ENCODE measurements around the gene PDE12.
A peak's percentile ranks its signal among the peaks of the same experiment; 100 is the strongest.

The PDE12 gene

GRCh38 chr3:57555738-57556458 lies at the start of gene PDE12:
PDE12 (plus strand) TSS chr3:57556274; CDS start chr3:57556380, 106 bp downstream.
- peak within 1 kb of the TSS; percentile 86 for H3K4me3 ChIP-seq (replicated peaks; ENCODE audit: low read depth, low read length)
- DNase-seq (ENCODE audit: low read depth) = peak; percentile 91
- TF ChIP-seq, protein P1, sequence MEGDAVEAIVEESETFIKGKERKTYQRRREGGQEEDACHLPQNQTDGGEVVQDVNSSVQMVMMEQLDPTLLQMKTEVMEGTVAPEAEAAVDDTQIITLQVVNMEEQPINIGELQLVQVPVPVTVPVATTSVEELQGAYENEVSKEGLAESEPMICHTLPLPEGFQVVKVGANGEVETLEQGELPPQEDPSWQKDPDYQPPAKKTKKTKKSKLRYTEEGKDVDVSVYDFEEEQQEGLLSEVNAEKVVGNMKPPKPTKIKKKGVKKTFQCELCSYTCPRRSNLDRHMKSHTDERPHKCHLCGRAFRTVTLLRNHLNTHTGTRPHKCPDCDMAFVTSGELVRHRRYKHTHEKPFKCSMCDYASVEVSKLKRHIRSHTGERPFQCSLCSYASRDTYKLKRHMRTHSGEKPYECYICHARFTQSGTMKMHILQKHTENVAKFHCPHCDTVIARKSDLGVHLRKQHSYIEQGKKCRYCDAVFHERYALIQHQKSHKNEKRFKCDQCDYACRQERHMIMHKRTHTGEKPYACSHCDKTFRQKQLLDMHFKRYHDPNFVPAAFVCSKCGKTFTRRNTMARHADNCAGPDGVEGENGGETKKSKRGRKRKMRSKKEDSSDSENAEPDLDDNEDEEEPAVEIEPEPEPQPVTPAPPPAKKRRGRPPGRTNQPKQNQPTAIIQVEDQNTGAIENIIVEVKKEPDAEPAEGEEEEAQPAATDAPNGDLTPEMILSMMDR (IDR thresholded peaks at IDR 0.05; ENCODE audit: low read length, missing control alignments) = no peak

DNA sequence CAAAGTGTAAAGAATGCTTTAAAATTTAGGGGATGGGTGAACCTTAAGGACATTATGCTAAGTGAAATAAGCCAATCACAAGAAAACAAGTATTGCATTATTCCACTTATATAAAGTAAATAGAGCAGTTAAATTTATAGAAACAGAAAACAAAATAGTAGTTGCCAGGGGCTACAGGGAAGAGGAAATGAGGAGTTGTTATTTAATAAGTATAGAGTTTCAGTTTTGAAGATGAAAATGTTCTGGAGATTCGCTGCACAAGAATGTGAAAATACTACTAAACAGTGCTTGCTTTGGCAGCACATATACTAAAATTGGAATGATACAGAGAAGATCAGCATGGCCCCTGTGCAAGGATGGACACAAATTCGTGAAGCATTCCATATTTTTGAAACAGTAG lies 43.9 kb upstream of the PDE12 start:
- no peak overlapping the region for H3K4me3 ChIP-seq (replicated peaks; ENCODE audit: low read depth, low read length)
- TF ChIP-seq, protein P1 (IDR thresholded peaks at IDR 0.05; ENCODE audit: low read length, missing control alignments) = no peak
- DNase-seq (ENCODE audit: low read depth) = peak; percentile 27

- peak; percentile 68 for DNase-seq (ENCODE audit: low read depth)
- TF ChIP-seq, protein P1 (IDR thresholded peaks at IDR 0.05; ENCODE audit: low read length, missing control alignments) = no peak
- H3K4me3 ChIP-seq (replicated peaks; ENCODE audit: low read depth, low read length) = no peak overlapping the region
These were observed 37.7 kb upstream of the PDE12 start for GRCh38 chr3:57518276-57518915.

GRCh38 chr3:57530071-57530608 lies 25.9 kb upstream of the PDE12 start:
- H3K4me3 ChIP-seq (replicated peaks; ENCODE audit: low read depth, low read length) = no peak overlapping the region
- TF ChIP-seq, protein P1 (IDR thresholded peaks at IDR 0.05; ENCODE audit: low read length, missing control alignments) = no peak
- peak; percentile 14 for DNase-seq (ENCODE audit: low read depth)

GRCh38 chr3:57538465-57538864 lies 17.6 kb upstream of the PDE12 start:
- DNase-seq (ENCODE audit: low read depth) = no peak
- TF ChIP-seq, protein P1 (IDR thresholded peaks at IDR 0.05; ENCODE audit: low read length, missing control alignments) = no peak
- no peak overlapping the region for H3K4me3 ChIP-seq (replicated peaks; ENCODE audit: low read depth, low read length)

- TF ChIP-seq, protein P1 (IDR thresholded peaks at IDR 0.05; ENCODE audit: low read length, missing control alignments) = no peak
- peak within 1 kb of the TSS; percentile 44 for H3K4me3 ChIP-seq (replicated peaks; ENCODE audit: low read depth, low read length)
- peak; percentile 45 for DNase-seq (ENCODE audit: low read depth)
These were observed 11.6 kb upstream of the PDE12 start, which contains the start of gene DNAH12 for GRCh38 chr3:57544181-57545125. DNAH12 (minus strand) TSS chr3:57544344; CDS start chr3:57542870, 1,474 bp downstream.

Measured in fibroblast of pulmonary artery (primary cell).